SH-SY5Y (cell line): ENCODE data around the gene STARD4.

Experiments used
- GATA2 ChIP-seq: IDR thresholded peaks from 2 replicates; pipeline ENCODE4 v1.6.1; 2011; ENCODE audit warnings: mild to moderate bottlenecking, low read depth, low read length
- GATA3 ChIP-seq: IDR thresholded peaks from 2 replicates; pipeline ENCODE4 v1.6.1; 2011; ENCODE audit warnings: low read depth, mild to moderate bottlenecking, low read length, moderate library complexity

- TF ChIP-seq GATA2 (no peak), GATA3 (no peak)
These were observed 44.8 kb upstream of the STARD4 start for GRCh38 chr5:111557111-111557510.
